GM21529 (cell line): ENCODE results near the gene C3orf33.

Source experiments
- ATAC-seq: cut with Tn5 transposase; IDR thresholded peaks from one replicate; pipeline ENCODE4 v1.9.1; 2021; ENCODE audit not compliant: unreplicated experiment

C3orf33 gene

DNA sequence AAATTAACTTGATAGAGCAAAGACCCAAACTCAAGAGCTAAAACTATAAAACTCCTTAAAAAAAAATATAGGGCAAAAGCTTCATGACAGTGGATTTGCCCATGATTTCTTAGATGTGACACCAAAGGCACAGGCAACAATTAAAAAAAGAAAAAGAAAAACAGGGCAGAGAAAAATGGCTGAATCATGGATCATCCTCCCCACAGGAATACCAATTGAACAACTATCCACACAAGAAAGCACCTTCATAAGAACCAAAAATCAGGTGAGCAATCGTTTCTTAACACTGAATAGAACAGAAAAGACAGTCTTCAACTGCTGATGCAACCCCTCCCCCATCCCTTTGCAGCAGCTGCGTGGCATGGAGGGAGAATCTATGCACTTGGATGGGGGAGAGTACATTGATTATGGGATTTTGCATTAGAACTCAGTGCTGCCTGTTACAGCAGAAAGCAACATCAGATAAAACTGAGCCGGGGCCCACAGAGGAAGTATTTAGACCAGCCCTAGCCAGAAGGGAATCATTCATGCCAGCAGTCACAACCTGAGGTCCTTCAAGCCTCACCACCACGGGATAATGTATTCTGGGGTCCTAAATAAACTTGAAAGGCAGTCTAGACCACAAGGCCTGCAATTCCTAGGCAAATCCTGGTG, 15.7 kb downstream of the C3orf33 start:
- ATAC-seq = no peak

DNA sequence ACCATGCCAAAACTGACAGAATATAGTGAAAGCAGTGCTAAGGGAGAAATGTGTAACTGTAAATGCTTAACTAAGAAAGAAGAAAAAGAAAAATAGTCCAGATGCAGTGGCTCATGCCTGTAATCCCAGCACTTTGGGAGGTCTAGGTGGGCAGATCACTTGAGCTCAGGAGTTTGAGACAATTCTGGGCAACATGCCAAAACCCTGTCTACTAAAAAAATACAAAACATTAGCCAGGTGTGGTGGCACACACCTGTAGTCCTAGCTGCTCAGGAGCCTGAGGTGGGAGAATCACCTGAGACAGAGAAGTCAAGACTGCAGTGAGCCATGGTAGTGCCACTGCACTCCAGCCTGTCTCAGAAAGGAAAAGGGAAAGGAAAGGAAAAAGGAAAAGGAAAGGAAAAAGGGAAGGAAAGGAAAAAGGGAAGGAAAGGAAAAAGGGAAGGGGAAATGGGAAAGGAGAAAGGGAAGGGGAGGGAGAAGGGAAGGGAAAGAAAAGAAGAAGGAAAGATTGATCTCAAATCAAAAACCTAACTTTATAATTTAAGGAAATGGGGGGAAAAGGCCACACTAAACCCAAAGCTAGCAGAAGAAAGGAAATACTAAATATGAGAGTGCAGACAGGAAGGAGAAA, 20.3 kb downstream of the C3orf33 start:
- ATAC-seq = no peak

GRCh38 chr3:155782390-155782953, 23.6 kb downstream of the C3orf33 start:
- ATAC-seq = no peak

DNA sequence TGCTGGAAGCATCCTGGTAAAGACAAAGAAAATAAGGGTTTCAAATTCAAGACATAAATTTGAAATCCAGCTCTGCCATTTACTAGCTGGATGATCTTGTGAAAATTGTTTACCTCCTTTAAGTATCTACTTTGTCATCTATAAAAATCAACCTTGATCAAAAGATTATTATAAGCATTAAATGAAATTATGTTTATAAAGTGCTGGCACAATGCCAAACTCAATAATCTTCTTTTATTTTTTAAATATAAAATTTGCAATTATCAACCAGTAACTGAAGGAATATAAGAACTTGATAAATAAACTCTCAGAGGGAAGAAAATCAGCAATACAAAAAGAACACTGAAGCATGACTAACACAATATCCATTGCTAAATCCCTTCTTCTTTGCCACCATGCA, 25.8 kb downstream of the C3orf33 start:
- ATAC-seq = no peak

GRCh38 chr3:155778462-155778861, 27.6 kb downstream of the C3orf33 start:
- no peak for ATAC-seq

DNA sequence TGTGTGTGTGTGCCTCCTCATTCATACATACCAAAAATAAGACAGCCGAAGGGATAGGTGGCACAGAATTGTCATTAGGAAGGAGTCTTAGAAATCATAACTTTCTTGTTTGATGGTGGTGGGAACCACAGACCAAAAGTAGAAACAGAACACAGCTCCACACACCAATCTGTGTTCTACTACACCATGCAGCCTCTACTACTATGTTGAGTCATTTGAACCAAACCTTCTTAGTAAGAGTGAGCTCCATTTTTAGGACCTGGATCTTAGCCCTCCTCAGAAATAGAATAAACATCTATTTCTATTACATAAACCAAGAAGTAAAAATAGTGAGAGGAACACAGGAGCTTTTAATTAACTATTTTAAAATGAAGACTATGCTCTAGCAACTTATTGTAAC, 33.3 kb downstream of the C3orf33 start:
- ATAC-seq = no peak

DNA sequence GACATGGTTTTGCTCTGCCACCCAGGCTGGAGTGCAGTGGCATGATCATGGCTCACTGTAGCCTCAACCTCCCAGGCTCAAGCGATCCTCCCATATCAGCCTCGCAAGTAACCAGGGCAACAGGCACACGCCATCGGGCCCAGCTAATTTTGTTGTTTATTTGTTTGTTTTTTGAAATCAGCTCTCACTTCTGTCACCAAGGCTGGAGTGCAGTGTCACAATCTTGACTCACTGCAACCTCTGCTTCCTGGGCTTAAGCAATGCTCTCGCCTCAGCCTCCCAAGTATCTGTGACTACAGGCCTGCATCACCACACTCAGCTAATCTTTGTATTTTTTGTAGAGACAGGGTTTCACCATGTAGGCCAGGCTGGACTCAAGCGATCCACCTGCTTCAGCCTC, 35.0 kb downstream of the C3orf33 start:
- no peak for ATAC-seq

GRCh38 chr3:155766206-155766605, 39.9 kb downstream of the C3orf33 start:
- ATAC-seq = no peak

DNA sequence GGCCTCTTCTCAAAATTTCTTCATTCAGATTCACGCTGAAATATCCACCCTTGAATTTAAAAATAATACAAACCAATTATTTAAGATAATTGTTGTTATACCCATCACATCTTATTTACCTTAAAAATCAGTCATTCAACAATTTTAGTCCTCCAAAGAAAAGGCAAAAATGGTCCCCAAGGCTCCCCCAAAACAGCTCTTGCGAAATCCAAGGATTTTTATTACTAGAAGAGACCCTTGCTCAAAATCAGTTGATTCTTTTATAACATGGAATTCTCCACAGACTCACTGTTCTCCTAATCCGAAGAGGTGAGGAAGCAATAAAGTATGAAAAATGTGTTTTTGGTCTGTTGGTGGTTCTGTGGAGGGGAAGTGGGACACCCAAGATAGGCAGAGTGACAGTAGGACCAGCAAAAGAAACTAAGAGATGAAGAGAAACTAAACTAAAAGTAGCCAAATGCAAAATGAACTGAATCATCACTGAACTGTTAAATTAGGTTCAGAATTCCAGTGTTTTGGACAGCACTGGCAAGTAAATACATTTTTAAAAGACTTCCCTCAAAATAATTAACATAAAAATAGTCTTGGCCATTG, 42.1 kb downstream of the C3orf33 start:
- no peak for ATAC-seq

DNA sequence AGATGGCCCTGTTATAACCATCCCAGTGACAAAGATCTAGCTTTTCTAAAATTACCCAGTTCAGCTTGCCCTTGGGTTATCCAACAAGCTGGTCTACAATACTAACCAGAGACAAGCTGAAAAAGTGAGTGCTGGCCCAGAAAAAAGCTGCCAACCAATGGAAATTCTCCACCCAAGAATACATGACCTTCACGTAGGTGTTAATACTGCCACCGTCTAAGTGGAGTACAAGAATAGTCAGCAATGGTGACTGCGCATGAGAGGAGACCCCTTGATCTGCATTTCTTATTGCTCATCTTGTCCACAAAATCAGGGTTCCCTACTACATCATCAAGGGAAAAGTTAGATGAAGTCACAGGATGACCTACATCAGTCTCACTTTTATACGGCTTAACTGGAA, 45.4 kb downstream of the C3orf33 start:
- no peak for ATAC-seq

GRCh38 chr3:155757577-155757976, 48.5 kb downstream of the C3orf33 start:
- no peak for ATAC-seq

DNA sequence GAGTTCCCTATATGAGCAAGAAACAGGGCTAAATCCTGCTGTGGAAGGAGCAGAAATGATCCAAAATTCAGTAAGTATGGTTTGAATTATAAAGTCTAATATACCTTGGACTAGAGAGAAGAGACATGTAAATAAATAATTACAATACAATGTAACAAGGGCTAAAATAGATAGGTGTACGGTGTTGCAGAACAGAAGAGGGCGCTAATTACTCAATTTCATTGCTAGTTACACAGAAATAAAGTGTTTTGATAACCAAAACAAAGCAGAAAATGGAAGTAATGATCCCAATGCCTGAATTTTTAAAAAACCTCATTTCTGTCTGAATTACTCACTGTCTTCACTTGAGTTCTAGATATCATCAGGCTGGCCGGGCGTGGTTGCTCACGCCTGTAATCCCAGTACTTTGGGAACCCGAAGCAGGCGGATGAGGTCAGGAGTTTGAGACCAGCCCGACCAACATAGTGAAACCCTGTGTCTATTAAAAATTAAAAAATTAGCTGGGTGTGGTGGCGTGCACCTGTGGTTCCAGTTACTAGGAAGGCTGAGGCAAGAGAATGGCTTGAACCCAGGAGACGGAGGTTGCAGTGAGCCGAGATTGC, 52.9 kb downstream of the C3orf33 start:
- ATAC-seq = peak; percentile 61

DNA sequence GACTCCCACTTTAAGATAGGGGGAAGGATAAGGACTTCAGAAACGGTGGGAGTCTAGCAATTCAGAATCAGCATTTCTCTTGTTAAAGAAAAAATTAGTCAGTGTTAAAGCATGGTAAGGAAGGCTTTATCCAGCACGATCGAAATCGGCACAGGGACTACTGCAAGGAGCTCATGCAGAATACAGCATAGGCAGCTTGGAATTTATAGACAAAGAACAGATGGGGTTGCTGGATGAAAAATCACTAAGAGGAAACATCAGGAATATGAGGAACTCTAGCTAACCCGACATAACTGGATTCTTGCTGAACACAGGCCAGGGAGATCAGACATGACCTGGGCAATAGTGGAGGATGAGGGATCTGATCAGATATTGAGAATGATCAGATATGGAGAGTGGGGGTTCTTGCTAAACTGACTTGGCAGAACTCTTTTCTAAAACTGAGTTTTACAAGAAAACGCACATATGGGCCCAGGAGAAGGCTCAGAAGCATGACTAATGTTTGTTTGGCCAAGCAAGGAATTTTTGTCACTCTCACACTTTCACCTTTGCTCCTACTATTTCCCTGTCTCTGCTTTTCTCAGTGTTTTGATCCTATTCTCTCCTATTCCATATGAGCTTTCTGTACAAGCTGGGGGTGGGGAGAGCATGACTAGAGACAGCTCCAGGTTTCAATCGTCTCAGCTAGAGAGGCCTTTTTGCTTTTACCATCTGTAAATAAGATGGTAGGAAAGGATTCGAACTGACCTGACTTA, 57.3 kb downstream of the C3orf33 start:
- ATAC-seq = no peak

- no peak for ATAC-seq
Observed at GRCh38 chr3:155747946-155748290, 58.2 kb downstream of the C3orf33 start.

DNA sequence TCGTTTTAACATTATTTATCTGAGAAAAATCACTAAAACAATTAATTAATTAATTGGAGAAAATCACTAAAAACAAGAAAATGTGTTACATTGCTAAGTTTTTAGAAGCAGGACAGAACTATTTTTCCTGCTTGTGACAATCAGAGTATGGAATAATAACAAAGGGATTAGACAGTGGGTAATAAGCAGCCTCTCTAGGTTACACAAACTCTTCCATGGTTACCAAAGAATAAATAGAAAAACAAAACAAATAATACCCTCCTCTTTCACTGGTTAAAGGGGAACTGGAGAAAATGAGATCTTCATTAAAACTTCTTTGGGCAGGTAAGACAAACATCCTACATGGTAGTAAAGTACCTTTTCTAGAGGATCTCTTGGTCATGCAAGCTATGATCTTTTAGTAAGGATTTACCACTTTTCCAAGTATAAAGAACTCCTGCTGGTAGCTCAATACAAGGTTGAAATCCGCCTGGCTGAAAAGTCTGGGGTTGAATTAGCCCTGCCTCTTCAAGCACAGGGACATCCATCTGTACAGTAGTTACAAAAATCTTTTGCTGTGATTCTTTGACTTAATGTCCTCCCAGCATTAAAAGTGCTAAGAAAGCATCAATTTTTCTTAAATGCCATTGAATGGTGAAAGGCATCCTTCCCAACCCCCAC, 58.7 kb downstream of the C3orf33 start:
- no peak for ATAC-seq

DNA sequence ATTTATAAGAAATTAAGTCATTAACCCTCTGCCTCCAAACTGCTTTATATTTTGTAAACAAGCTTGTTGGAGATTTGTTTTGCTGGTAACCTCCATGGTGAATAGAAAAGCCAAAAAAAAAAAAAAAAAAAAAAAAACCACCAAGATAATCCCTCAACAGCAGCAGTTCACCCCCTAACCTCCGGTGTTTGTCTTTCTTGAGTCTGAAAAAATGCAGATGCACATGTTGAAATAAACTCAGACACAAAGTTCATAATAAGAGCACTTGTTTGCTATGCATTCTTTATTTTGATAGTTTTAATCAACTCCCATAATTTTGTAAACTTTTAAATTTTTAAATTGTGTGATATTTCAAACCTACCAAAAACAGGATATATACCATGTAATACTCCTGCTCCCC, 59.4 kb downstream of the C3orf33 start:
- ATAC-seq = no peak

GRCh38 chr3:155745795-155746550, 60.1 kb downstream of the C3orf33 start:
- no peak for ATAC-seq

DNA sequence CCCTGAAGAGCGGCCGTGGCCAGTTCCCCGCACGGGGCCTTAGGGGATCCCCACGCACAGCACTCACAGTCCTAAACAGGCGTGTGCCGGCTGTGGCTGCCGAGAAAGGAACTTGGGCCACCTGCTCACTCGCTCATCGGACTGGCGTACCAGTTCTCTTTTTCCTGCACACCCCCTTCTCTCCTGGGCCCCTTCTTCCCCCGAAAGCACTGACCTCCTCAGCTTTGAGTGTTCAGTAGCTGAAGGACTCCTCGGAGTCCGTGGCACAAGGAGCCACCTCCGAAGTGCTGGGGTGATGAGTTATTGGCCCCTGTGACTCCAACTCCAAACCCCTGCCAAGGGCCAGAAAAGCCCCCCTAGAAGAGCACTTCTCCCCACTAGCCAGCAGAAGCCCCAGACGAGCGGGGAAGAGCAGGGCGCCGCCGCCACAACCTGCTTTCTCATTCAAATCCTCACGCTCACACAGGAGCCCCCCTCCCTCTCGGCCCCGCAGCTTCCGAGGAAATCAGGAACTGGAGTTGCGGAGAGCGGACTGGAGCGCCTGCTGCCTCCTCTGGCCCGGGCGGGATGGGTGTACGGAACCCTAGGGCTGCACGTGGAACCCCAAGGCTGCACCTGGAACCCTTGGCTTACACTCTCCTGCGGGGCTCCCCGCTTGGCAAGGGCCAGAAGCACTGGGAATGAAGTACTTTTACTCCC, 61.3 kb downstream of the C3orf33 start, which contains the start of gene PLCH1:
Gene PLCH1, minus strand, starts transcription at position 446 of the 699 bp plus-strand sequence. CDS start 40,847 bp downstream, outside the sequence.
- ATAC-seq = peak; percentile 63

DNA sequence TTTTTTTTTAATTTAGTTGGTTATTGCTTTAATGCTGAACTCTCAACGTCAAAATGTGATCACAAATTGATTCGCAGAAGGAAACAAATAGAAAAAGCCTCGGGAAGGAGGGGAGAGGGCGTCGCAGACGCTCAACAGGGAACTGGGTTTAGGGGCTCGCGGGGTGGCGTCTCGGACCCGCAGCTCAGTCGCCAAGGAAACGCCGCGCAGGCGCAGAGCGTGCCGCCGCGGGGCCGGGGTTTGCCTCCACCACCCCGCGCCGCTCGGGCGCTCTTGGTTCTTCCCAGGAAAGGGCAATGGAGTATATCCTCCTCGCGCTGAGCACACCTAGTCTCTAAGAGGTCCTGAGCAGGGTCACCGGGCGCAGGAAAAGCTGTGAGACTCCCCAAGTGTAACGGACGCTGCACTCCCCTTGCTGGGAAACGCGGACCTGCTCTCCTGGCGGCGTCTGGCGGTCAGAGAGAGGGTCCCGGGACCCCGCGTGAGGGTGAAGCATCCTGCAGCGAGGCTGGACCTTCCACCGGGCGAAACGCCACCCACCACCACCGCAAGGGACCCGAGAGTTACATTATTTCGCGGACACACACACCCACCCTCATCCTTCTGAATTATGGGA, 62.0 kb downstream of the C3orf33 start:
- peak; percentile 59 for ATAC-seq
